GM19023 (cell line): Measurements from ENCODE around the gene TRAF3.
"Not testable (repeated sequence)": the region's sequence is repeated elsewhere in the genome, so short reads cannot be mapped to it uniquely, and the experiment has no call there.

Source experiments
- ATAC-seq: cut with Tn5 transposase; IDR thresholded peaks from one replicate; pipeline ENCODE4 v1.9.1; 2021; ENCODE audit warnings: mild to moderate bottlenecking, moderate library complexity; ENCODE audit not compliant: unreplicated experiment

The TRAF3 gene

DNA sequence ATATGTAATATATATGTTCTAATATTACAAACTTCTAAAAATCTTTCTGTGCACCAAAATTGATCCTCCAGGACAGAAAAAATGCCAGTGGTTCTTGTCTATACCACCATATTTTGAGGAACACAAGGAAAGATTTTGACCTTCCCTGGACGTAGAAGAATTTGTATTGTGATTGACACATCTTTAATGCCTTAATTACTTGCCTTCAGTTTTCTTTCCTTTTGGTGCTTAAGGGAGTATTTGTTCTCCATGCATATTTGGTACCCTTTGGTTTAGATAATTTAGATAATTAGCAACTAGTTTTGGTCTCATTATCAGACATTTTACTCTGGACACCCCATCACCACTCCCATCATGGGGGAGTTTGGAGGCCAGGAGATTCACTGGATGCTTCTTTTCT lies 27.6 kb downstream of the TRAF3 start:
- no peak for ATAC-seq

DNA sequence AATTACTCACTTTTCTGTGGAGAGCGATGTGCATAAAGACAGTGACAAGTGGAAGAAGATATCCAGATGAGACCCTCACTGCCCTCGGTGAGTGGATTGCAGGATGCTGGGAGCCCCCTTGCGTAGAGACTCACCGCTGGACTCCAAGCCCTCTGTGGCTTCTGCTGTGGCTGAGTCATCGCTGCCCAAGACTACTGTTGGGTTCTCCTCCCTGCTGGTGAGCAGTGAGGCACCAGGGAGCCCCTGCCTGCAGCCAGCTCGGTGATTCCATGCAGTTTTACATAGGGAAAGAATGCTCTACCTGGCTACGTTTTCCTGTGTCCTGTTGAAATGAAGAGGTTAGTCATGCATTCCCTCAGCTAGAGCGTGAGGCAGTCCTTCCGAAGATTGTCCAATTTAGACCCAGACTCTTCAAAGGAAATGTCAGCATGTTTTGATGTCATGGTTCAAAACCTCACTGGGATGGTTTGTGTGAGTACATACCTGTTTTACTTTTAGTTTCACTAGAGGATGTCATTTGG lies 28.2 kb downstream of the TRAF3 start:
- peak; percentile 47 for ATAC-seq

DNA sequence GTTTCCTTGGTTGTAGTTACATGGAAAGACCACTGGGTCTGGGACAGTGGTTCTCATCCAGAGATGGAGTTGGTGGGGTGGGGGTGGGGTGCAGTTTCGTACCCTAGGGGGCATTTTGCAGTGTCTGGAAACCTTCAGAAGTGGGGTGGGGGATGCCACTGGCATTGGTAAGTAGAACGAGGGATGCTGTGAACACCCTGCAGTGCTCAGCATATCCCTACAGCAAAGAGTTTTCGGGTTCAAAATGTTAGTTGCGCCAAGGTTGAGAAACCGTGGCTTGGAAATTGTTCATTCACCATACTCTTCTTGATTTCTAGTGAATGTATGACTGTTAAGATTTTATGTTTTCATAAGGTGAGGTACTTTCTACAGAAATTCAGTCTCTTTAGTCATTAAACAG lies 28.7 kb downstream of the TRAF3 start:
- no peak for ATAC-seq

DNA sequence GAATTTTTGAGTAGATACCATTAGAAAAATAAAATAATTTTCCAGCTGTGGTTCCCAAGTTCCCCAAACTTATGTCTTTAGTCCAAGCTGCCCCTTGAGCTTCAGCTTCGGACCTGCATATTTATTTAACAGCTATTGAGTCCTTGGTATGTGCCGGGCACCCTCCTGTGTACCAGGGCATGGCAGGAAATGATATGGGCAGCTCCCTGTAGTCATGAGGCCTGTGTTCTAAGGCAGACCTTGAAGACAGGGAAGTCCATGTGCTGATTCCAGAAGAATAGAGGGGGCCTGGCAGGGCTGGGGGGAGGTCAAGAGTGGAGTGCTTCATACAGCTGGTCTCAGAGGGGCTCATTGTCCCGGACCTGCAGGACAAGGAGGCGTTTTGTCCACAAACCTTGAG lies 29.2 kb downstream of the TRAF3 start:
- no peak for ATAC-seq

DNA sequence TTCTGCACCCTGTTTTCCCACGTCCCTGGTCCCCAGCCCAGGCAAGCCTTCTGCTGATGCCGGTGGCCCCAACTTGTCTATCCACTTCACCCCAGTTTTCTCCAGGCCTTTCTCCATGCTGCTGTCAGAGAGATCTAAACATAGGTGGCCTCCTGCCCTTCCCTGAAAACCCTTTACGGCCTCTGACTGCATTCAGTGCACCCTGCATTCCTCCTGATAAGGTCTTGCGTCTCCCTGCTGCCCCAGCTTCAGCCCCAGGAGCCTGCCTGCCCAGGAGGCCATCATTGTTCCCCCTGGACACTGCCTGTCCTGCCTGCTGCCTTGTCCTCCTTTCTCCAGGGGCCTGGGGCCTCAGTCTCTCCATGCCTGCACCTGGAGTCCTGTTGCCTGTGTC lies 29.8 kb downstream of the TRAF3 start:
- no peak for ATAC-seq

DNA sequence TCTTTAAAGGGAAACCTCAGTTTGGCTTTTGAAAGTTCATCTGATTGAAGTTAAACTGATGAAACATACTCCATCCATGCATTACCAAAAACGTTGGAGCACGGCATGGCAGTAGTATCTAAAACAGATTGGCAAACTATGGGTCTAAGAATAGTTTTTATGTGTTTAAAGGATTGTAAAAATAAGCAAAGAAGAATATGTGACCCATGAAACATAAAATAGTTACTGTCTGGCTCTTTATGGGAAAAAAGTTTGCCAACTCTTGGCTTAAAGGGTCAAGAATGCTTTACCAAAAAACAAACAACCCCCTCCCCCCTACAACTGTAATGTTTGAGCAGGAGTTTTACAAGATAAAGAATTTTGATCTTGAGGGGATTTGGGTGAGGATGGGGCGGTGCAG lies 32.6 kb downstream of the TRAF3 start:
- no peak for ATAC-seq

DNA sequence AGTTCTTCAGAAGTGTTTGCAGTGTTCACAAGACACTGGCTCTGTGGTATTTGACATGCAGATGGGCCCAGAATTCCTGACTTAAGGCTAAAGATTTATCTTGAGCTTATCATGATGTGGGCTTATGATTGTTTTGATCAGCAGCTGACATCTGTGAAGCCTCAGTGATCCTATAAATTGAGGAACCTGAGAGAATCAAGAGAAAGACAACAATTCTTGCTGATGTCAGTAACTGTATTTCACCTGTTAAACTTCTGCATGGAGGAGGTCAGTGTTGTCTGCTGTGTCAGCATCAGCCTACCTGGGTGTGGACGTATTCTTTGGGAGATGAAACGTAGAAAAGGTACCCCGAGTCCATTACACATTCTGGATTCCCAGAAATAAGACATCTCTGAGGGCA lies 33.3 kb downstream of the TRAF3 start:
- no peak for ATAC-seq

DNA sequence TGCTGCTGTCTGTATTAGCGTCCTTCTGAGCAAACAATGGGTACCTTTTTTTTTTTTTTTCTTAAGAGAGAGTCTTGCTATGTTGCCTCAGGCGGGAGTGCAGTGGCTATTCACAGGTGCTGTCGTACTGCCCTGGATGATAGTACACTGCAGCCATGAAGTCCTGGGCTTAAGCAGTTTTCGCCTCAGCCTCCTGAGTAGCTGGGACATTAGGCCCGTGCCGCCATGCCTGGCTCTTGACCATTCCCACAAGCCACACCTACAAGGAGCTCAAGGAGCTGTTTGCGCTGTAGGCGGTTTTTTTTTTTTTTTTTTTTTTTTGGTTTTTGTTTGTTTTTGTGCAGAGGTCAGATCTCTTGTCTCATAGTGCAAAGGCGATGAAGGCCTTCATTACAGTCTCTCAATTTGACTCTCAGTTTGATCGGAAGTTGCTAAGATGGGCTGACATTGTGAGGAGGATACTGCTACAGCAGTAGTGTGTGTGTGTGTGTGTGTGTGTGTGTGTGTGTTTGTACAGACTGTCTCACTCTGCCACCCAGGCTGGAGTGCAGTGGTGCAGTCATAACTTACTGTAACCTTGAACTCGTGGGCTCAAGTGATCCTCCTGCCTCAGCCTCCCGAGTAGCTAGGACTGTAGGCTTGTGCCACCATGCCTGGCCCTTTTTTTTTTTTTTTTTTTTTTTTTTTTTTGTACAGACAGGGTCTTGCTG lies 34.2 kb downstream of the TRAF3 start:
- no peak for ATAC-seq

DNA sequence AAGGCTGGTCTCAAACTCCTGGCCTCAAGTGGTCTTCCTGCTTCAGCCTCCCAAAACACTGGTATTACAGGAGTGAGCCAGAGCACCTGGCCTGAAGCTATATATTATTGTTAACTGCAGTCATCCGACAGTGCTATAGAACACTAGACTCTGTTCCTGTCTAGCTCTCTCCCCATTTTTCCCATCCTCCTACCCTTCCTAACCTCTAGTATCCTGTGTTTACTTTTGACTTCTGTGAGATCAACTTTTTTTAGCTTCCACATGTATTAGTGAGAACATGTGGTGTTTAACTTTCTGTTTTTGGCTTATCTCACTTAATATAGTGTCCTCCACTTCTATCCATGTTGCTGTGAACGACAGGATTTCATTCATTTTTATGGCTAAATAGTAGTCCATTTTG lies 34.7 kb downstream of the TRAF3 start:
- no peak for ATAC-seq

DNA sequence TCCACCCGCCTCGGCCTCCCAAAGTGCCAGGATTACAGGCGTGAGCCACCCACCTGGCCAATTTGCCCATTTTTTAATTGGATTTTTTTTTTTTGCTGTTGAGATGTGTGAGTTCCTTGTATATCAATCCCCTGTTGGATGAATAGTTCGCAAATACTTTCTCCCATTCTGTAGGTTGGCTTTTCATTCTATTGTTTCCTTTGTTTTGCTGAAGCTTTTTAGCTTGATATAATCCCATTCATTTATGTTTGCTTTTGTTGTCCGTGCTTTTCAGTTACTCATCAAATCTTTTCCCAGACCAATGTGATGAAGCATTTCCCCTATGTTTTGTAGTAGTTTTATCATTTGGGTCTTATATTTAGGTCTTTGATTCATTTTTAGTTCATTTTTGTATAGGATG lies 36.4 kb downstream of the TRAF3 start:
- no peak for ATAC-seq

DNA sequence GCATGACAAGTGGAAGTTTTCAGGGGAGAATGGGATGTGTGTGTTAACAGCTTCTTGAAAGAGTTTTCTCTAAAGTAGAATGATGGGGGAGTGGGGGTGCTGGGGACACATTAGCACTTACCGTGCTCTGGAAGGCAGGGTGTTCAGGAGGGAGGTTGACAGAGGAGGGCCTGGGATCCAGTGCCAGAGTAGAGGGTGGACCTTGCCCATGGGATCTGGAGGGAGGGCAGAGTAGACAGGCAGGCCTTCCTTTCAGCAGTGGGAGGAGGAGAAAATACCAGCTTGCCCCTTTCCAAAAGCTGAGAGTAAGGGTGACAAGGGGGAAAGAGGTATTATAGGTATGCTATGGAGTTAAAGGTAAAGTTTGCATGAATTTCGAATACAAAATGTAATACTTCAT lies 40.1 kb downstream of the TRAF3 start:
- ATAC-seq: no peak

DNA sequence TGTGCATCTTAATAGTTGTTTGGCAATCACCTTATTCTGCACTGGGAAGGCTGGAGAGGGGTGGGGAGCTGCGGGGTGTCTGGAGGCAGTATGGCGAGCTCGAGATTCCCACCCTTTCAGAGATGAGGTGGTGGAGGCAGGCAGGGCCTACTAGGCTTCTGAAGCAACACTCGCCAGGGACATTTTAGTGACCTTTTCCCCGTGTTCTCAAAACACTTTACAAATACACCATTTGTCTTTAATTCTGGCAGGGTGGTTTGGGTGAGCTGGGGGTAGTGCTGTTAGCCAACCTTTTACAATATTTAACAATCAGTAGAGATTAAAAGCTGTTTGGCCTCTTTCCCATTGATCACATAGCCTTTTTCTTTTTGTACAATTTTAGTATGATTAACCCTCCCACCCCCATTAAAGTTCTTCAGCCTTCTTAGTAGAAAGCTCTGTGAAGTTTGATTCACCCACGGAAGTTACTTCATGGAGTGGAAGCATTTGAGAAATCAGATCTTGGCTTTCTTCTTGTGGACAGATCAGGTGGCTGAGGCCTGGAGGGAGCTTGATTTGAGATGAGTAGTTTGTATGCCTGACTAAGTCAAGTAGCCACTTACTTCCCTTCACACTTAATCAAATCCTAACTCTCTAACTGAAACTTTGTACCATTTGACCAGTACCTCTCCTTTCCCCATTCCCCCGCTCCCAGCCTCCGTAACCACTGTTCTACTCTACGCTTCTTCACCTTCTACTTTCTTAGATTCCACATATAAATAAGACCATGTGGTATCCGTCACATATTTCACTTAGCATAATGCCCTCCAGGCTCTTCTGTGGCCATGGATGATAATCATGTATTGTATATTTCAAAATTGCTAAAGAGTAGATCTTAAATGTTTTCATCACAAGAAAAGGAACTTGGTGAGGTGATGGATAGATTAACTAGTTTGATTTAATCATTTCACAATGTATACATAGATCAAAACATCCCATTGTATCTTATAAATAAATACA lies 41.0 kb downstream of the TRAF3 start:
- no peak for ATAC-seq

DNA sequence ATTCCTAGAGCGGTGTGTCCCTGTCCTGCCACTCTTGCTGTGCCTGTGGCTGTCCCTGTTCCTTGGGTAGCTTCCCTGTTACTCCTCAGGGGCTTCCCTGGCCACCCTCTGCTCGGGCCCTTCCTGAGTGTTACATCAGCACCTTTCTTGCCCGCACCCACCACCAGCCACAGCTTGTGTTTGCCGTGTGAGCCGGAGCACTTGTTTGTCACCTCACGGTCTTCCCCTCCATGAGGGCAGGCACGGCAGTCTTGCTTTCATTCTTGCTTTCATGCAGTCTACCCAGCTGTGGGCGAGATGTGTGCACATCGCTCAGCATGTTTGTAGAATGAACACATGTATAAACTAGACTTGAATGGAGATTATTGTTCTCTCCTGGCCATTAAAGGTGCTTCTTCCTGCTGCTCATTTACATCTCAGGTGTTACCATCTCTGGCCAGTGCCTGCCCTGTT lies 42.0 kb downstream of the TRAF3 start:
- peak; percentile 84 for ATAC-seq

DNA sequence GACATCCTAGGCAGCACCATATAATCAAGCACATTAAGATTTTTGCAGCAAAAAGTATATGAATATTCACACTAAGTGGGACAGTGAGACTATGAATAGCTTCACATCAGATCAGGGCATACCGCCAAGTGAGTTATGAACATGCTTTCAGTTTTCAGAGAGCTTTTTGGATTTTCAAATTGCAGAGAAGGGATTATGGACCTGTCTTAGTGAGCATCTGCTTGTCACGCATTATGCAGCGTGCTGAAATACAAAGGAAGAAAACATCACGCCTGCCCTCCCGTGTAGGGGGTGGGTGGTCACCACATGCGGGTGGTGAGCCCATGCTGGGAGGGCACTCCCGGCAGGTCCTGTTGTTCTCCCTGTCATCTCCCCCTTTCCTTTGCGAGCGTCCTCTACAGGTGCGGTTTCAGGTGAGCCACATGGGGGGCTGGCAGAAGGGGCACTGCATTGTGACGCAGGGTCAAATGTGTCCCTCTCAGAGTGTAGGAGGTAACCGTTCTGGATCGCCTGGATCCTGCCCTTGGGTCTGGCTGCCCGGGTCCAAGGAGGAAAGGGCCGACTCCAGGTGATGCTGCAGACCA lies 42.6 kb downstream of the TRAF3 start:
- peak; percentile 19 for ATAC-seq

DNA sequence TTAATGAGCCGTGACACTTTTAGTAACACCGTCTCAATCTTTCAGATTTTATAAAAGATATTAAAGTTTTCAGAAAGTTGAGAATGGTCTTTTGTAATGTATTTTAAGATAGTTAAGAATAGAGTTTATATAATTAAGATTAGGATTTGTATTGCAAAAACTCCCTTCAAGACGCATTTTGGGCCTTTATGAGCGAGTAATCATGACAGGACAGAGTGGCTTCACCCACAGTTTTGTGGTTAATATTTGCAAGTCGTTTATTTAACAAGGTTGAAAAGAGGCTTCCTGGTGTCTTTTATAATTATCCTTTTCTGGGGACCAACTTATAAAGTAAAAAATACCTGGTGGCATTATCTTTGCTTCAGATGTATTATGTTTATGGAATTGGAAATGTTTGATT lies 44.0 kb downstream of the TRAF3 start:
- ATAC-seq: no peak

DNA sequence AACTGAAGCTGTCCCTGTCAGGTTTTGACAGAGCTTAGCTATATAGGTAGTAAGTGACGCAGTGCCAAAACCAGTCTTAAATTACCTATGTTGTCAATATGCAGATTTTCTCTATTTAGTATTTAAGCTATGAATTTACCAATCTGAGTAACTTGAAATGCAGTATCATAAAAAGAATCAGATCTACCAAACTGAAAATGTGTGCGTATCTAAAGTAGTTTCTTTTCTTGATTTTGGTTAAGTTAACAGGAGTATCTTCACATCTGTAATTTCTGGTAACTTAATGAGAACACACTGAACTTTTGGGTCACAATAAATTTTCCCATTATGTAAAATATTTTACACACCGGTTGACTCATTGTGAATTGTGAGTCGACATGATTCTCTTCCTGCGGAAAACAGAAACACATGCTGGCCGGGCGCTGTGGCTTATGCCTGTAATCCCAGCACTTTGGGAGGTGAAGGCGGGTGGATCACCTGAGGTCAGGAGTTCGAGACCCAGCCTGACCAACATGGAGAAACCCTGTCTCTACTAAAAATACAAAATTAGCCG lies 45.1 kb downstream of the TRAF3 start:
- no peak for ATAC-seq

DNA sequence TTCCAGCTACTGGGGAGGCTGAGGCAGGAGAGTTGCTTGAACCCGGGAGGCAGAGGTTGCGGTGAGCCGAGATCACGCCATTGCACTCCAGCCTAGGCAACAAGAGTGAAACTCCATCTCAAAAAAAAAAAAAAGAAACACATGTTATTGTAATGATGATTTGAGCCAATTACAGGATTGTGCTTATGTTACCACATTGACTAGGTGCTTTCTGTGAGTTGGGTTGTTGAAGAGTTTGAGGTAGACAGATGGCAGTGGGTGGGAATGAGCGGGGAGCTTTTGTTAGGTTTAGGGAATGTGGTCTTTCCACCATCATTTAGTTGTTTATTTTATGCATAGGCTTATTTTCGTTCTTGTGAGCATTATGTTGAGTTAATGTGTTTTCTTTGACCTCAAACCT lies 45.6 kb downstream of the TRAF3 start:
- not testable (repeated sequence) for ATAC-seq

DNA sequence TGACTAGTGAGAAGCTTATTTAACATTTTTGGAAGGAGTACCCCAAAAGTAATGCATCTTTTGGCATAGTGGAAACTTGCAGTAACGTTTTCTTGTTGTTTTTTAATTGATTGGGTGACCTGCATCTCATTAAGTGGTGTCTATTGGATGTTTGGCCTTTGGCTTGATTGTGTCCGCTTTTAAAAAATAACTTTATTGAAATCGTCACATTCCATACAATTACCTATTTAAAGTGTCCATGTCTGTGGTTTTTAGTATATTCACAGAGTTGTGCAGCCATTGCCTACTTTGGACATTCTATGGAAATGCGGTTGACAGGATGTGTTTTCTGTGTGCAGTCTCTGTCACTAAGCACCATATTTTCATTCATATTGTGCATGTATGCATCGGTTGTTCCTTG lies 46.3 kb downstream of the TRAF3 start:
- no peak for ATAC-seq

DNA sequence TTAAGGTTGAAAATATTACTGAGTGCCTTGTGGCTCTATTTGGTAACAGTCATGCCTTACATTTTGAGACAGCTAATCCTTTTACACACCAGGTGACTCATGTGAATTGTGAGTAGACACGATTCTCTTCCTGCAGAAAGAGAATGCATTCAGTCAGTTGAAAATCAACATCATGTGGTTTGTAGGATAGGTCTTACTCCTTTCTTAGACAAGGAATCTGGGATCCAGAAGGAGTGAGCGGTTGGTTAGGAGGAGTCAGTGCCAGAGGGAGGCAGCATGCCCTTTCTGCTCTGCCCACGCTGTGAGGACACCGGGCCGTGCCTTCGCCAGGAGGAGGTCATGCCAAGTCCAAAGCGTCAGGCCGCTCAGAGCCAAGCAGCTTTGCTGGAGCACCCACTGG lies 47.6 kb downstream of the TRAF3 start:
- ATAC-seq: no peak

DNA sequence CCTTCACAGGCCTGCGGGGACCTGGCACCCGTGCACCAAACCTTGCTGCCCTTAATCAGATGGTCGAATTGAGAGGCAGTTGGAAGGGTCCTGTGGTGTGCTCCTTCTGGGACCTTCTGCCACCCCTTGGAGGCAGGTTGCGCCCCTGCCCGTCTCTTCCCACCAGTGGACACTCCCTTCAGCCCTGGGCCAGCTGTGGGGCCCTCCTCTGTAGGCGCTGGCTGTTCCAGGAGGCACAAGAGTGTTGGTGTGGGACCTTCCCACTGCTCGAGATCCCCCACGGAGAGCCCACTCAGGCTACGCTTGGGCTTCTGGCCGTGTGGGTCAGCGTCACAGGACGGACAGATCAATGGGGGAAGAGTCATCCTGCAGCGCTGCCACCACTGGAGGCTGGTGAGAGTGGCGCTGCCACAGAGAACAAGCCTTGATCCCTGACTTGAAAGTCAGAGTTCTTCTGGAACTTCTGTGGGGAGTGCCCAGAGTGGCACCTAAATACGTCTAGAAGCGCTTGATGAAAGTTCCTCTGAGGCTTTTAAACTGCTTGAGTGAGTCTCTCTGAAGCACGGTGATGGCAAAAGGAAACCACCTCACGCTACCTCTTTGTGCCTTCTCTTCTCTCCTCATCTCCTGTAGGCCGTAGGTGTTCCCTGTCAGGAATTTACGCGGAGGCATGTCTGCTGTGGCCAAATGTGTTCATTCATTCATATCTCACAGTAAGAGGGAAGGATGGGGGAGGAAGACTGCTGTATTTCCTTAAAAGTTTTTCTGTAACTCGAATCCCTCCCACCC lies 48.3 kb downstream of the TRAF3 start:
- no peak for ATAC-seq
